NCI-H748 (cell line): ENCODE results near the gene SMG6.

Source experiments
- DNase-seq: peaks from one replicate; lab custom pipeline; 2025; ENCODE audit not compliant: unreplicated experiment; lab: John Stamatoyannopoulos, UW

The SMG6 gene

GRCh38 chr17:2053380-2054261 is 250.0 kb downstream of the SMG6 start:
- DNase-seq: peak; percentile 86

DNA sequence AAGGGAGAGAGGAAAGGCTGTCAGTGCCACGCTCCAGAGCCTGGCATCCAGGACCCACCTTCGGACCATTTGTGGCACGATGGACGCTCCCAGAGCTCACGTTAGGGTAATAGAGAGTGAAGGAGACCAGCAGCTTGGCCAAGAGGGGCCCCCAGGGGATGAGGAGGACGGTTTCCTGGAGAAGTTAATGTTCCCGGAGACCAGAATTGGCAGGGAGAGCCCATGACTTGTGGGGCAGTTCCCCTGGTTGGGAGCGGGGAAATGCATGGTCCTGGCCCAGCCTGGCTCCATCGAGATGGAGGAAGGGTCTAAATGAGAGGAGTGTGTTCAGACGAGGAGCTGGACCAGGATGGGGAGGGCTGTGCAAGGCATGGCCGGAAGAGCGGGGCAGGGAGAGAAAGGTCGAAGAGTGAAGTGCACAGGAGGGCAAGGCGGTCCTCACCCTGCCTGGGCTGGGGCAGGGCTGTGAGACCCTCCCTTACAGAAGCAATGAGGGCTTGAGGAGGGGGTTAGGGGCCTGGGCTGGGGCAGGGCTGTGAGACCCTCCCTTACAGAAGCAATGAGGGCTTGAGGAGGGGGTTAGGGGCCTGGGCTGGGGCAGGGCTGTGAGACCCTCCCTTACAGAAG is 251.5 kb downstream of the SMG6 start:
- DNase-seq: no peak

GRCh38 chr17:2051061-2051932 is 252.3 kb downstream of the SMG6 start:
- peak; percentile 80 for DNase-seq

DNA sequence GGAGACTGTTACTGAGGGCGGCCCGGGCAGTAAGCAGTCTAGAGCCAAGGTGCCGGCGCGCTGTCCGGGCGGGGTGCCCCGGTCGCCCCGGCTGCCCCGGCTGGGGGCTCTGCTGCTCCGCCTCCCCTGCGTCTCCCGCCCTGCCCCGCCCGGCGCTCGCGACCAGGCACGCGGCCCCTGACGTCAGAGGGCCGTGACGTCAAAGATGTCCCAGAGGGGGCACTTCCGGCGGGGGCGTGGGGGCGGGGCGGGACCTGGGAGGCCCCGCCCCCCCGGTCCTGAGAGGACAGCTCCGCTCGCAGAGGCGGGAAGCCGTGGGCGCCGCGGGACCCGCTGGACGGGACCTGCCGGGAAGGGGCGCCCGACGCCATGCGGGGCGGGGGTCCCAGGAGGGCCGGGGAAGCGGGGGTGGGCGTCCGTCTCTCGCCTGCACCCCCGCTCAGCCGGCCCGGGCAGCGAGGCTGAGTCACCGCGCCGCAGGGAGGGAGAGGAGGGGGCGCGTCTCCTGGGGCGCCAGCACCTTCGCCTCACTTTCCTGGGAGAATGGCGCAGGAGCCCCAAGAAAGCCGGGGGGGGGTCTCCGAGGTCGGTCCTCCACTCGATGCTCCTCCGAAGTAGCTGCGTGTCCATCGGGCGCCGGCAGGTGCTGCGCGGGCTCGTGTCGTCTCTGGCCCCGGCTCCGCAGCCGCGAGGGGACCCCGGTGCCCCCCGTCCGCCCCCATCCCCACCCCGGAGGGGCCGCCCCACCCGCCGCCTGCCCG is 253.1 kb downstream of the SMG6 start:
- DNase-seq: peak; percentile 92

GRCh38 chr17:2049333-2050299 is 254.0 kb downstream of the SMG6 start:
- peak; percentile 88 for DNase-seq

- DNase-seq: no peak
These were observed 254.8 kb downstream of the SMG6 start for GRCh38 chr17:2048805-2049204.

DNA sequence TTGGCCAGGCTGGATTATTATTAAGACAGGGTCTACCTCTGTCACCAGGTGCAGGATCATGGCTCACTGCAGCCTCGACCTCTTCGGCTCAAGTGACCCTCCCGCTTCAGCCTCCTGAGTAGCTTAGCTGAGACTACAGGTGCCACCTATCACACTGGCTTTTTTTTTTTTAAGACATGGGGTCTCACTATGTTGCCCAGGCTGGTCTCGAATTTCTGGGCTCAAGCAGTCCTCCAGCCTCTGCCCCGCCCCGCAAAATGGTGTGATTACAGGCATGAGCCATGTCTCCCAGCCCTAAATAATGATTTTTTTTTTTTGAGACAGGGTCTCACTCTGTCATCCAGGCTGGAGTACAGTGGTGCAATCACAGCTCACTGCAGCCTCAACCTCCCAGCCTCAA is 256.0 kb downstream of the SMG6 start:
- DNase-seq: no peak

GRCh38 chr17:2044263-2044894 is 259.2 kb downstream of the SMG6 start:
- DNase-seq: no peak

GRCh38 chr17:2043785-2044184 is 259.8 kb downstream of the SMG6 start:
- no peak for DNase-seq

GRCh38 chr17:2042933-2043332 is 260.7 kb downstream of the SMG6 start:
- DNase-seq: no peak

DNA sequence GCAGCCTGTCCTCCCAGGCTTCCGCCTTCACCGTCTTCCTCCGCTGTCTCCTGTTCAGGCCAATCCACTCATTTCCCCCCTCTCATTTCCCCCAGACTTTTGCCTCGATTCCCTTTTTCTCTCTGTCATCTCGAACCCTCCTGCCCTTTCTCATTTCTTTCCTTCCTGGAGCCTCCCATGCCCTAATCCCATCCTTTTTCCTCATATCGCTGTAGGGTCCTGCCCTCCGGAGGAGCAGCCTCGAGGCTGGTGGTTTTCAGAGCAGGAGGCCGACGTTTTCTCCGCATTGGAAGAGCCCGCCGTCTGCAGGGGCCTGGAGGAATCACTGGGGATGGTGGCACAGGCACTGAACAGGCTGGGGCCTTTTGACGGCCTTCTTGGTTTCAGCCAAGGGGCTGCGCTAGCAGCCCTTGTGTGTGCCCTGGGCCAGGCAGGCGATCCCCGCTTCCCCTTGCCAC is 261.2 kb downstream of the SMG6 start:
- DNase-seq: peak; percentile 71

- DNase-seq: peak; percentile 99
These were observed 261.8 kb downstream of the SMG6 start, which contains the start of gene OVCA2 for GRCh38 chr17:2041561-2042389. Gene OVCA2, plus strand, starts transcription at chr17:2042022. Its CDS starts 26 bp downstream, at chr17:2042048.

- no peak for DNase-seq
These were observed 262.5 kb downstream of the SMG6 start for GRCh38 chr17:2040942-2041560.

GRCh38 chr17:2040219-2040827 is 263.3 kb downstream of the SMG6 start:
- DNase-seq: no peak

GRCh38 chr17:2037155-2037554 is 266.4 kb downstream of the SMG6 start:
- DNase-seq: no peak

DNA sequence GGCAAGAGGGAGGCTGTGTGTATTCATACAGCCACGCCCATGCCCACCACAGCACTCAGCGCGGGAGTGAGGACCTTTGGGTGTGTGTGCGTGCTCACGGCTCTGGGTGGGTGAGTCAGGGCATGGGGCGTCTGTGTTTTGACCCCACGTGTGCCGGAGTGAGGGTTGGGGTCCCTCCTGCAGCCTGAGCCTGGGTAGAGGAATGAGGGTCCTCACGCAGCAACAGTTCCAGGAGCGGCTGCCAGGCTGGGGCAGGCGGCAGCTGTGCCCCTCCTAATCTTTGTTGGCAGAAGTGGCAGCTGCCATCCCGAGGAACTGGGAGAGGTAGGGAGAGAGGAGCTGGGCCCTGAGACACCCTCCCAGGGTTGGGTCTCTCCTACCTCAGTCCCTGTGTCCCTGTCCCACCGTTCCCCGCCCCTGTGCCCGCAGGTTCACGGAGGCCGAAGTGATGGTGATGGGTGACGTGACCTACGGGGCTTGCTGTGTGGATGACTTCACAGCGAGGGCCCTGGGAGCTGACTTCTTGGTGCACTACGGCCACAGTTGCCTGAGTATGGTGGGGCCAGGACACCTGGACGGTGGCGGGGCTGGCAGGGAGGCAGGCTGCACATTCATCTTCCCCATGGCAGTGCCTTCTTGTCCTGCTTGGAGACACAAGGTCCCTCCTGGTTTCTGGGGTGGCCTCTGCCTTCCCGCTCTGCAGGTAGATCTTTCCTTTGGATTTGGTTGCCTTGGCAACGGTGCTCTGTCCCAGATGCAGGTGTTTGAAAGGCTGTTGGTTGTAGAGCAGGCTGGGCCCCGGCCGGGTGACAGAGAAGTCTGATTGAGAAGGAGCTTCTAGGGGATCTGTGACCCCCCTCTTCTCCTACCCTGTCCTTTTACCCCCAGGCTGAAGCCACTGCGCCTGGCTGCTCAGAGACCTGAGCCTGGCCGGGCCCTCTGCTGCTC is 267.8 kb downstream of the SMG6 start:
- DNase-seq: no peak
